Activated naive CD4-positive, alpha-beta T cell treated with anti-CD3 and anti-CD28 coated beads, Interleukin-2, amount 50 U/mL, for 72 hours (primary cell): Measurements from ENCODE around the gene HRH4. TPM values are rescaled to one million over a fixed set of nuclear protein-coding genes. Genes with fewer than 3 reads are reported as not detected.

Source experiments
- ATAC-seq, 2 donors: fragments of 150-1000 bp; cut with Tn5 transposase; 2 replicates each; pipeline ENCODE4 v1.10.0; 2021; ENCODE audit warnings: mild to moderate bottlenecking in 2 of 2, moderate library complexity in 2 of 2
- DNase-seq, 2 donors: peaks; one replicate each; pipeline ENCODE4 v3.0.0; 2021 to 2022; ENCODE audit warnings: low spot score in 2 of 2
- H3K27ac Mint-ChIP-seq, 2 donors: one replicate each; pipeline ENCODE4 v1.8.0; 2022; ENCODE audit warnings: mild to moderate bottlenecking in 2 of 2, mixed read lengths in 2 of 2
- H3K36me3 Mint-ChIP-seq, 2 donors: one replicate each; pipeline ENCODE4 v1.8.0; 2022; ENCODE audit warnings: mixed read lengths in 2 of 2
- H3K9me3 Mint-ChIP-seq, 2 donors: one replicate each; pipeline ENCODE4 v1.8.0; 2022; ENCODE audit warnings: mixed read lengths in 2 of 2
- total RNA-seq, 2 donors: library from RNA; stranded (reverse); gene quantifications; one replicate each; pipeline ENCODE4 v1.2.3, GENCODE V29; 2022

Gene HRH4
- total RNA-seq, 2 donors from 2014 or later = not detected

DNA sequence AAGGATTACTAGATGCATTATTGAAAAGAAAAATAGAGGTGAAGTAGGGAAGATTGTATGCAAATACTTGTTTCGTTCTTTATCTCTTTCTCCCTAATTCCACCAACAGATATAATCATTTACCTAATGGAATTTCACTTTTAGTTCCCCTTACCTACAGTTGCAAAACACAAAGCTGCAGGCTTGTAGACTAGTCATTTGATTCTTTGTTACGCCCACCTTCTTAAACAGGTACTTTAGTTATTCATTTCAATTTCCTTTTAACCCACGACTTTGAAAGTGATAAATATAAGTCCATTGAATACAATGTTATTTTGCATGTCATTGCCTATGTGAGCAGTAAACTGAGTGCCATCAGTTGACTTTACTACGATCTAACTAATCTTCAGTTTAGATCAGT is 3.9 kb upstream of the HRH4 start:
- ATAC-seq = peak in 1 of 2 donors; percentile 96
- no peak for DNase-seq
- Mint-ChIP-seq H3K9me3 (no peaks in the 10 kb centered on the region), H3K27ac (peak overlapping the region in 1 of 2 donors; percentile 50), H3K36me3 (peaks cover 0 to 16% of the 10 kb centered on the region in 2 donors)

DNA sequence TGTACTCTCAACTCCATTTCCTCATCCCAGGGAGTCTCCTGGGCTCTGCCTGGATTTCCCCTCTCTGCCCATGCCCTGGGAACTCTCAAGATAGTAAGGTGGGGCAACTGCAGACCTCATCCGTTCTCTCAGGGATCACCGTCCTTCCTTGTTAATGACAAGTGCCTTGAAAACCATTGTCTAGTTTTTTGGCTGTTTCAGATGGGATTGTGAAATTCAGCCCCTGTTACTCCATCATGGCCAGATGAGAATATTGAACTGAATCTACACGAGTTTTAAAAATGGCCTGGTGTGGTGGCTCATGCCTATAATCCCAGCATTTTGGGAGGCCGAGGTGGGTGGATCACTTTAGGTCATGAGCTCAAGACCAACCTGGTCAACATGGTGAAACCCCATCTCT is 665 bp upstream of the HRH4 start:
- DNase-seq (no peak), ATAC-seq (no peak)
- no peaks in the 10 kb centered on the region for H3K9me3 Mint-ChIP-seq
- peaks cover 0 to 16% of the 10 kb centered on the region in 2 donors for H3K36me3 Mint-ChIP-seq
- H3K27ac Mint-ChIP-seq = no peak overlapping the region

DNA sequence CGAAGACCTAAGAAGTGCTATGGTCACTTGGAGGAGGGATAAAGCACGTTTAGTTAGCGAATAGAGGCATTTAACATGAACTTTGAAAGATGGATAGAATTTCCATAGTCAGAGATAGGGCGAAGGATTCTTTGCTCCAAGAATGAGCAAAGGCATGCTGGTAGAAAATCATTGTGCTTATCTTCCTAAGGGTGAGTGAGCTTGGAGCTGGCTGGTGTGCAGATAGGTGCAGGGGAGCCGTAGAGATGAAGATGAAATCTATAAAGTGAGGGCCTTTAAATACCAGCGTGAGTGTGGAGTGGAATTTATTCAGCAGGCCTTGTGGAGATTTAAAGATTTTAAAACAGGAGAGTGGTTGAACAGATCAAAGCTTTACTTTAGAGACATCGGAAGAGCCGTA is 1.6 kb downstream of the HRH4 start:
- DNase-seq (no peak), ATAC-seq (no peak)
- Mint-ChIP-seq H3K27ac (no peak overlapping the region), H3K9me3 (no peaks in the 10 kb centered on the region), H3K36me3 (peaks cover 0 to 6% of the 10 kb centered on the region in 2 donors)

DNA sequence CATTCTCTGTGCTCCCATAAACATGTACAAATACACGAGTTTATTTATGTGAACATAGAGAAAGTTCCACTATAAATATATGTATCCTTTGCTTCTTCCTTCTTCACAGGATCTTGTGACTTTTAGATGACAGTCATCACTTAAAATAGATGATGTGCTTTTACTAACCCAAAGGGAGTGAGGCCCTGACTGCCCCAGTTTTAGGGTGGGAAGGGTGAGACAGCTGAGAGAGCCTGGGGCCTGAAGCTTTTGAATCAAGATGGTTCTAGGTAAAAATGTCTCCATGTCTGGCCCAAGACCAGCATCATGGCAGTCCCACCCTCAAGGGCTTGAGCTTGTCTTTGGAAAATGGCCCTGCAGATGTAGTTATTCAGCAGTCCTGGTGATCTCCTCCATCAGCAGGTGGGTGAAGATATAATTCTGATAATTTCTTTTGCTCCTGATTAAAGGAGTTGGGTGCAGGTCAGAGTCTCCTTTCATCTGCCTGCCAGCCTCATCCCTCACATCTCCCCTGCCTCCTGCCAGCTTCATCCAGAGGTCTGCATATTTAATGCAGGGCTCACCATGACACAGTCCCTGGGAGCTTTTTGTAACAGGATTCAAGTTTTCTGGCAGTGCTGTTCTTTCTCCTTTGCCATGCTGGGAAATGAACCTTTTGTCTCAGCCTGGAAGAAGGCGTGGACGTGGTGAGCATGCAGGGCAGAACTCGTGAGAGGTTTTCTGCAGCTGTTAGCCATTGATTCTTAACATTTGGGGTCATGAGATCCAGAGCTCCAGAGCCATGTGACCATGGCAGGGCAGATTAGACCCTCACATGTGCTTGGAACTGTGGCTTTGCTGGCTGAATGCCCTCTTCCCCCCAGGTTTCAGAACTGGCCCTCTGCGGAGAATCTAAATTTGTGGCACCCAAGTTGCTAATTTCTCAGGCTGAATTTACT is 2.7 kb downstream of the HRH4 start:
- ATAC-seq = no peak
- H3K9me3 Mint-ChIP-seq = no peaks in the 10 kb centered on the region

DNA sequence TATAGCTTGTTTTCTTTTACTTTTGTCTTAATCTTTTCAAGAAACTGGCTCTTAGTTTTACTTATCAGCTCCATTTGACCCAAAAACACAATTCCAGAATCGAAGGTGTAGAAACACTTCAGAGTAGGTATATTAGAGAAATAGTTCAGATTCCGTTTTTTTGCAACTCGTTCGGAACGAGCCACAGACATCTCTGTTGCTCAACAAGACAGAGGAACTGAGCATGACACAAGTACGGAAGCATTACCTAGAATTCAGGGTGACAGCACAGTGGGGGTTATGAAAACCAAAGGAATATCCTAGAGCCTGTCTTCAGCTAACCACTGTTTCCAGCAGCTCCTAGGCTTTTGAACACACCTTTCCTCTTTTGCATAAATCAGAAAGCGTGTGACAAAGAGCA is 5.0 kb downstream of the HRH4 start:
- DNase-seq = no peak
- ATAC-seq = no peak
- H3K36me3 Mint-ChIP-seq = no peaks in the 10 kb centered on the region
- H3K9me3 Mint-ChIP-seq = no peaks in the 10 kb centered on the region
- H3K27ac Mint-ChIP-seq = no peak overlapping the region

More for the DNA sequence above, 2.7 kb downstream of the HRH4 start:
- Mint-ChIP-seq H3K27ac (no peak overlapping the region), H3K36me3 (no peaks in the 10 kb centered on the region)
- no peak for DNase-seq

DNA sequence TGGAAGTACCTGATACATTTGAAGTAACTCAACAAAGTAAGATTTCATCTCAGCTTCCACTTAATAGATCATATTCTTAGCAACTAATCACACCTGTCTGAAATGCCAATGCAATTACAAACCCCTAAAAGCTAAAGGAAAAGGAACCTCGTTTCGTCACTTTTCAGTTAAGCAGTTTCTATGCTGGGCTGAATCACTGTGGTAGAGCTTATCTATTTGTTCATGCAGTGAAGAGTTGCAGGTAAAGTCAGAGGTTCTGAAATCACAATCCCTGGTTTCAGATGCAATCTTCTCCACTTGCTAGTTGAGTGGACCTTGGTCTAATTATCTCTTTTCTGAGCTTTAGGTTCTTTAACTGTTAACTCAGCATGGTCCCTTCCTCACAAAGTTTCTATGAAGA is 6.3 kb downstream of the HRH4 start:
- ATAC-seq (peak in 1 of 2 donors; percentile 30), DNase-seq (no peak)
- no peaks in the 10 kb centered on the region for H3K36me3 Mint-ChIP-seq
- H3K27ac Mint-ChIP-seq = no peak overlapping the region
- no peaks in the 10 kb centered on the region for H3K9me3 Mint-ChIP-seq

DNA sequence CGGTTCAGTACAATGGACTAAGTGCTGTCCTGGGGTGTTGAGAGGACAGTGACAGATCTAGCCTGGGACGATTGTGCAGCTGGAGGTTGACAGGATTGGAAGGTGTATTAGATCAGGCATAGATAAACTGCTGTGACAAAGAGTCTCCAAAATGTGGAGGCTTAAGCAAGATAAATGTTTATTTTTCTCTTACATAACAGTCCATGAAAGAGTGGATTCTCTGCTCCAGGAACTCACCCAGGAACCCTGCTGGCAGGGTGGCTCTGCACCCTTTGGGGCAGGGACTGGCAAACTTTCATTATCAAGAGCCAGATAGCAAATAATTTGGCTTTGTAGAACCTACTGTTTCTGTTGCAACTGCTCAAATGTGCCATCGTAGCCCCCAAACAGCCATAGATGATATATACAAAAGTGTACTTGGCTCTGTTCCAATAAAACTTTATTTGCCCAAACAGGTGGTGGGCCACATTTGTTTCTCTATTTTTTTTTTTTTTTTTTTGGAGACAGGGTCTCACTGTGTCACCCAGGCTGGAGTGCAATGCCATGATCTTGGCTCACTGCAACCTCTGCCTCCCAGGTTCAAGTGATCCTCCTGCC is 9.7 kb downstream of the HRH4 start:
- ATAC-seq (no peak), DNase-seq (no peak)
- no peak overlapping the region for H3K27ac Mint-ChIP-seq
- no peaks in the 10 kb centered on the region for H3K36me3 Mint-ChIP-seq
- H3K9me3 Mint-ChIP-seq = no peaks in the 10 kb centered on the region

DNA sequence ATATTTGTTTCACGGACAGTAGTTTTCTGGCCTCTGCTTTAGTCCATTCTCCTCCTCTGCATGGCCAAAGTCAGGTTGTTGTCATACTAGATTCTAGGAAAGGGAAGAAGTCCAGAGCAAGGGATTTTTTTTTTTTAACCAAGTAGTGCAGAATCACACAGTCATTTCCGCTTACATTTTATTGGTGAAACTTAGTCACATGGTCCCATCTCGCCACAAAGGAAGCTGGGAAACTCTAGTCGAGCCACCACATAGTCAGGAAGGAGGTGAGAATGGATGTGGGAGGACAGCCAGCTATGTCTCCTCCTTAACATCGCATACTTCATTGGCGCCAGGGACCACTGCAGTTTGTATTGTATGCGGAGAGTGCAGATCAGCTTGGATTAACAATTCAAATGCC is 10.4 kb downstream of the HRH4 start:
- H3K27ac Mint-ChIP-seq = no peak overlapping the region
- no peaks in the 10 kb centered on the region for H3K9me3 Mint-ChIP-seq
- no peaks in the 10 kb centered on the region for H3K36me3 Mint-ChIP-seq
- DNase-seq (no peak), ATAC-seq (no peak)

DNA sequence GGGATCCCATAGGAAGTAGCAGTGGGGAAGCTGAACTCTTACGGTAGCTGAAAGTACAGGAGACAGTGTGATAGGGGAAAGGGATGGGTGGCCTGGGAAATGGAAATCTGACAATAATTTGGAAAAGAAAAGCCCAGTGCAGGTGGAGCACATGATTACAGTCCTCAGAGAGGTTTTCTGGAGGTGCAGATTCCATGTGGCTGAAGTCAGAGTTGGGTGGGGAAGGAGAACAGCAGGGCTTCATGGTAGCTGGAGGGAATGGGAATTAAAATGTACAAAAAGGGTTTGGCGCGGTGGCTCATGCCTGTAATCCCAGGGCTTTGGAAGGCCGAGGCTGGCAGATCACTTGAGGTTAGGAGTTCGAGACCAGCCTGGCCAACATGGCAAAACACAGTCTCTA is 12.2 kb downstream of the HRH4 start:
- ATAC-seq (no peak), DNase-seq (no peak)
- Mint-ChIP-seq H3K27ac (no peak overlapping the region), H3K9me3 (no peaks in the 10 kb centered on the region), H3K36me3 (no peaks in the 10 kb centered on the region)

DNA sequence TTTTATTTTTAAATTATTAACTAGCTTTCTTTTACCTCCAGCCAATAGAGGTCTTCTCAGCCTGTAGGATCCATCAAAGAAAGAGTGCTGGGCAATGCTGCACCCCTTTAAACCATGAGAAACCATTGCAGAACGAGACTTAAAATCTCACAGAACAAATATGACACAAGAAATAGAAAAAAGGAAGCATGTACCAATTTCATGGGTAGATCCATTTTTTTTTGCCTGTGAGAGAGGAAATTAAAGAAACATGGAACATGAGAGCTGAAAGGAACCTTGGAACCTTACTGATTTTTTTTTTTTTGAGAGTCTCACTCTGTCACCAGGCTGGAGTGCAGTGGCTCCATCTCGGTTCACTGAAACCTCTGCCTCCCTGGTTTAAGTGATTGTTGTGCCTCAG is 14.0 kb downstream of the HRH4 start:
- no peak overlapping the region for H3K27ac Mint-ChIP-seq

DNA sequence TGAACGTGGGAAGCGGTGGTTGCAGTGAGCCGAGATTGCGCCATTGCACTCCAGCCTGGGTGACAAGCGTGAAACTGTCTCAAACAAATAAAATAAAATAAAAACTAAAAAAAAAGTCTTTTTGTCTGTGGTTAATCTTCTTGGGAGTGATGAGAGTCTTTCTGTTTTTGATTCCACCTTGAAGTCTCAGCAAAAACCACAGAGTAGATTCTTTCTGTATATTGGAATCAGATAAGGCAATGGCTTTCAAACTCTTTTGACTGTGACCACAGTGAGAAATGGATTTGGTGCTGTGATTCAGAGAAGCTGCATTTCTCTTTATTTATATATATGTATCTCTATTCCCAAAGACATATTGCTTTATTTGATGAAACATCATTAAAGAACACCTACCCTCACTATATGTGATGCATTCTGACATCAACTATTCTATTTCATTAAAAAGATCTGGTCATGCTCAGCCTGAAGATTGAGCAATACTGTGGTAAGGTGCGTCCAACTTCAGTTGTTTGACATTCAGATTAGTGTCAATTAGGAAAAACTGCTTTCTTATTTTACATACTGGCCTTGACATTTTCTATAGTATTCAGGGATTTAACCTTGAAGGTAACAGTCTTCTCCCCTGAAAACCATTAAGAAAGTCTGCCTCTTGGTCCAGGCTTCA is 15.6 kb downstream of the HRH4 start:
- Mint-ChIP-seq H3K36me3 (no peaks in the 10 kb centered on the region), H3K9me3 (peaks cover 0 to 4% of the 10 kb centered on the region in 2 donors), H3K27ac (no peak overlapping the region)
- no peak for DNase-seq
- peak in 1 of 2 donors; percentile 40 for ATAC-seq

More for the DNA sequence above, 14.0 kb downstream of the HRH4 start:
- Mint-ChIP-seq H3K36me3 (no peaks in the 10 kb centered on the region), H3K9me3 (no peaks in the 10 kb centered on the region)
- ATAC-seq (no peak), DNase-seq (no peak)

DNA sequence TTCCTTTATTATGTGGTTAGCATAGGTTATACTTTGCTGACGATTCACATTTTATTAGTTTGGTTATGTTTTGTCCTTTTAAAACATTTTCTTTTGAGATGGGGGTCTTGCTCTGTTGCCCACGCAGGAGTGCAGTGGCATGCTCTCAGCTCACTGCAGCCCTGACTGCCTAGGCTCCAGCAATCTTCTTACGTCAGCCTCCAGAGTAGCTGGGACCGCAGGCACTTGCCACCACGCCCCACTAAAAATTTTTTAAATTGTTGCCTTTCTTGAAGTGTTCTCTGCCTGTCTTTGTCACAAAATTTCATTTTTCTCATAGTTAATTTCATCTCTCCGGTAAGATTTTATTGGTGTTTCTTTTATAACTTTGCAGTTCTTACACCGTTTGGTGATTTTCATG is 18.9 kb downstream of the HRH4 start:
- no peak overlapping the region for H3K27ac Mint-ChIP-seq

DNA sequence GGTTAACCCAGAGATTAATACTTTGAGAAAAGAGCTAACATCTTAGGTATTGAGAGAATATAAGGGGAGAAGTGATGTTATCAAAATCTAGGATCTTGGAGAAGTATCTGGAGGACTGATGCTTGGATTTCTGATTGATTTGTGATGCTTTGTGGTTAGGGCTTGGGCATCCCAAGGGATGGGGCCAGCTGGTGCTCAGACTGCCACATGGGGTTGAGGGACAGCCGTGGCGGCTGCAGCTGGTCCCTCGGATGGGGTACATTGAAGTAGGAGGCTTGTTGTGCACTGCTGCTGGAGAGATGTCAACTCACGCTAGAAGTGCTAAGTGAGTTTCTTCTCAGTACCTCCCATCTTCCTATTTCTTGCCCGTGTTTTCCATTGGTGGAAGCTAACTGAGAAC is 22.4 kb downstream of the HRH4 start:
- Mint-ChIP-seq H3K27ac (no peak overlapping the region), H3K9me3 (peaks cover 0 to 4% of the 10 kb centered on the region in 2 donors), H3K36me3 (no peaks in the 10 kb centered on the region)
- DNase-seq (no peak), ATAC-seq (no peak)

More for the DNA sequence above, 18.9 kb downstream of the HRH4 start:
- no peak for ATAC-seq
- Mint-ChIP-seq H3K9me3 (peaks cover 0 to 4% of the 10 kb centered on the region in 2 donors), H3K36me3 (no peaks in the 10 kb centered on the region)
- DNase-seq = no peak

DNA sequence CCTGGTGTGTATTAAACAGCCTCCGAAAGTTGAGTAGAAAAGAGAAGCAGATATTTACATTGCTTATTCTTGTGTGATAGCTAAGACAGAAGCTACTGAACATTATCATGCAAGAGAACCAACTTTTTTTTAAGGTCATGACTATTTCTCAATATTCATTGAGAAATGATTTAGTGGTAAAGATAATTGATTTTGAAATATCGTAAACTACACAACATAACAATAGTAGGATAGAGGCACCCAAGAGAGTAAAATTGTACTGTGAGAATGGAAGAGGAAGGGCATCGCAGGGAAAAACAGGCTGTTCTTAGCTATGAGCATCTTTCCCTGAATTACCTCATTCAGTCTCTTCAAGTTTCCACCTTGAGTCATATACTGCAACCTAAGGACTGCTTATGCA is 25.2 kb downstream of the HRH4 start:
- Mint-ChIP-seq H3K27ac (no peak overlapping the region), H3K36me3 (no peaks in the 10 kb centered on the region), H3K9me3 (no peaks in the 10 kb centered on the region)
- DNase-seq (no peak), ATAC-seq (no peak)

DNA sequence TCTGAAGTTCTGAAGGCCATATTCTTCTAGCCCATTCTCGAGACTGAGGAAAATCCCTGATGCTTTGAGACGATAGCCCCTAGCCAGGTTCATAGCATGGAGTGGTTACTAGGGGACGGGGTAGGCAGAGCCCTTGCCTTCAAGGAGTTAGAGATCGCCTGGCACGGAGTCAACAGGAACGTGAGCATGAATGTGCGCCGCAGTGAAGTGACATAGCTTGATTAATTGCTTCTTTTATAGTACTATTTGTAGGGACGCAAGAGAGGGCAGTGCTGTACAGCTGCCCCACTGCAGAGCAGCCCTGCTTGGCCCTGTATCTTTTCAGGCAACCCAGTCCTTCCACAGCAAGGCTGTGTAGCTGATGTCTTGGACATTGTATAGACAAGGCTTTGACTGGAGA is 26.2 kb downstream of the HRH4 start:
- ATAC-seq = no peak
- no peak overlapping the region for H3K27ac Mint-ChIP-seq
- H3K36me3 Mint-ChIP-seq = no peaks in the 10 kb centered on the region
- DNase-seq = no peak
- no peaks in the 10 kb centered on the region for H3K9me3 Mint-ChIP-seq

DNA sequence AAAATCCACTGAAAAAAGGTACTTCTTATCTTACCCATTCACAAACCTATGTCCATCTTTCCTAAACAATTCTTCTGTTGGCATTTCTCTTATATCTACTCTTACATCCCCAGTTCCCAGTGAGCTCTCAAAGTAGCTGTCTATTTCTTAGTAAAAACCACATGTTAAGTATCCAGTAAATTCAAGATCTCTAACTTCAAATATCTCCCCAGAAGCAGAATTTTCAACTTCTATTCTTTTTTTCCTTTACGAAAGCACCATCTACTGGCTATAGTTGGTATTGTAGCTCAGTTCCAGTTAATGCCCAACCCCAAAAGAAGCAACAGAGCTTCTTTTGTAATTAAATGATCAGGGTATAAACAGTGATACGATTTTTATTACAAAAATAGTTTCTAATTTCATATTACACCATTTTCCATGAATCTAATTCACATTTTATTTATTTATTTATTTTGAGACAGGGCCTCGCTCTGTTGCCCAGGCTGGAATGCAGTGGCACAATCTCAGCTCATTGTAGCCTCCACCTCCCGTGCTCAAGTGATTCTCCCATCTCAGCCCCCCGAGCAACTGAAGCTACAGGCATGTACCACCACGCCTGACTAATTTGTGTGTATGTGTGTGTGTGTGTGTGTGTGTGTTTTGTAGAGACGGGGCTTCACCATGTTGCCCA is 28.5 kb downstream of the HRH4 start:
- Mint-ChIP-seq H3K27ac (peak overlapping the region in 1 of 2 donors; percentile 7), H3K9me3 (no peaks in the 10 kb centered on the region), H3K36me3 (no peaks in the 10 kb centered on the region)
- DNase-seq = peak in 1 of 2 donors; percentile 50
- ATAC-seq = peak in 1 of 2 donors; percentile 26

DNA sequence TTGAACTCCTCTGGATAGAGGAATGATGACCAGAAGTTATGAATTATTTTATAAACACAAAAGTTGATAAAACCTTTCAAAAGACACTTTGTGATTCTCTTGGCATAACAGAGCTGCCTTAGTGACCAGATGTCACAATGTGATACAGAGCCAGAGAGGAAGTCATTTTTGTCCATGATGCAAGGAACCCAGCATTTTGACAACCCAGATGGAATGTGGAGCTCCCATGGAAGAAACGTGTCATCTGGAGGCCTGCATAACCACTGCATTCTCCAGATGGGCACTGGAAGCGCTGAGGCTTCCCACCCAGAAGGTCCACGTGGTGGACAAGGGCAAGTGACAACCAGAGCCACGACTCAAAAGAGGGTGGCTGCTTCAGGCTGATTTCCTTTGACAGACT is 30.1 kb downstream of the HRH4 start:
- DNase-seq (no peak), ATAC-seq (no peak)
- Mint-ChIP-seq H3K36me3 (no peaks in the 10 kb centered on the region), H3K9me3 (no peaks in the 10 kb centered on the region), H3K27ac (no peak overlapping the region)
